ENCODE results near the gene PGAM2.
A peak's percentile ranks its signal among the peaks of the same experiment; 100 is the strongest.
"Not testable (repeated sequence)": the region's sequence is repeated elsewhere in the genome, so short reads cannot be mapped to it uniquely, and the experiment has no call there.

The PGAM2 gene

DNA sequence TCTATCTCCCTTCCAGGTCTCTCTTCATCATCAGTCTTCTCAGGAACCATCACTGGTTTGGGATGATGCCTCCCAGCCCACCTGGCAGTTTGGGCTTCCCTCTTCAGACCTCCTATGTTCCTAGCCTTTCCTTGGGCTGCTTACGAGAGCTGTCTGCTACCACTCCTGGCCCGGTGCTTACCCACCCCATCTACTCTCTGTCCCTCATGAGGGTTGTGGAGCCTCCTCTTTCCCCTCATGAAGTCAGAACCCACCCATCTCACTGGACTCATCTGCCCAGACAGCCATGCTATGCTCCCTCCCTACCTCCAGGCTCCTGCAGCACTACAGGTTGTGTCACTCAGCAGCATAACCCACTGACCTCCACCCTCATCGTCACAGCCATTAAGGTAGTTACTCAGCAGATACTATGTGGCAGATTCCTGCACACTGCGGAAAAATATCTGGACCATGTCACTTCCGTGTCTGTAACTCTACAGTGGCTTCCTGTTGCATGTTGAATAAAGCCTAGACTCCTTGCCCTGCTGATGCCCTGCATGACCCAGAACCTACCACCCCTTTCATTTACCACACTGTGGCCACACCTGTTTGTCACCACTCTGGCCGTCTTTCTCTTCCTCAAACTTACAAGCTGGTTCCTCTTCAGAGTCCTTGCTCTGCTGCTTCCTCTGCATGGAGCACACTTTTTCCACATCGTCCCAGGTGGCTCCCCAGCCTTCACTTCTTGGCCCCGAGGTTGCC is 18.9 kb downstream of the PGAM2 start:
- DNase-seq, result peak; percentile 61

DNA sequence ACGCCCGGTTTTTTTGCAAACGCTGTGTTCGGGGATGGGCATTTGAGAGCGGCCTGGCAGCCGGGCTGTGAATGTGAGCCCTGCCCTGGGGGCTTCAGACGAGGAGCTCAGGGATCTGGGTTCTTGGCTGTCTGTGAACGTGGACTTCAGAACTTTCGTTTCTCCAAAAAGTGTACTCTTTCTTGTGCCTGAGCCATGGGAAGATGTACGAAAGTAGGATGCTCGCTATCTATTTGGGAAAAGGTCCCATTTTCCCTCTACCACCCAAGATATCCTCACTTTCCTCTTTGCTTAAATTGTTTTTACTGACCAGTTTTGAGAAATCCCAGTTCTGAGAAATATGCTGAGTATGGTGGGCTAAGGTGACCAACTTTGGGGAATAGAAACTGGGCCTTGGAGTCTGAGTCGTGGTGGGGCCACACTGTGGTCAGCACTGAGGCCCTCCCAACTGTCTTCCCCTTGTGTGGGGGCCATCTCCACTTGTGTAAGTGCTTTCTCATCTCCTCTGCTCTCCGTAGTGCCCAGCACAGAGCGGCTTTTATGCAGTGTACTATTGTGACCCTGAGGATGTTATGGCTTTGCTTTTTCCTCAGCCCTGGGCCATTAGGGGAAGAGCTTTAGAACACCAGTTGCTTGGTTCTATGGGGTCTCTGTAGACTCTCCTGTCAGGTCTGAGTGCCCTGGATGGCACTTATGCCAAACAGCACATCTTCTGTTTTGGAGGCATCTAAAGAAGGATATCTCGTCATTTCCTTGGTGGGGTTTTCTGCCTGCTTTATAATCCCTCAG is 19.9 kb downstream of the PGAM2 start:
- DNase-seq, result peak; percentile 80

DNA sequence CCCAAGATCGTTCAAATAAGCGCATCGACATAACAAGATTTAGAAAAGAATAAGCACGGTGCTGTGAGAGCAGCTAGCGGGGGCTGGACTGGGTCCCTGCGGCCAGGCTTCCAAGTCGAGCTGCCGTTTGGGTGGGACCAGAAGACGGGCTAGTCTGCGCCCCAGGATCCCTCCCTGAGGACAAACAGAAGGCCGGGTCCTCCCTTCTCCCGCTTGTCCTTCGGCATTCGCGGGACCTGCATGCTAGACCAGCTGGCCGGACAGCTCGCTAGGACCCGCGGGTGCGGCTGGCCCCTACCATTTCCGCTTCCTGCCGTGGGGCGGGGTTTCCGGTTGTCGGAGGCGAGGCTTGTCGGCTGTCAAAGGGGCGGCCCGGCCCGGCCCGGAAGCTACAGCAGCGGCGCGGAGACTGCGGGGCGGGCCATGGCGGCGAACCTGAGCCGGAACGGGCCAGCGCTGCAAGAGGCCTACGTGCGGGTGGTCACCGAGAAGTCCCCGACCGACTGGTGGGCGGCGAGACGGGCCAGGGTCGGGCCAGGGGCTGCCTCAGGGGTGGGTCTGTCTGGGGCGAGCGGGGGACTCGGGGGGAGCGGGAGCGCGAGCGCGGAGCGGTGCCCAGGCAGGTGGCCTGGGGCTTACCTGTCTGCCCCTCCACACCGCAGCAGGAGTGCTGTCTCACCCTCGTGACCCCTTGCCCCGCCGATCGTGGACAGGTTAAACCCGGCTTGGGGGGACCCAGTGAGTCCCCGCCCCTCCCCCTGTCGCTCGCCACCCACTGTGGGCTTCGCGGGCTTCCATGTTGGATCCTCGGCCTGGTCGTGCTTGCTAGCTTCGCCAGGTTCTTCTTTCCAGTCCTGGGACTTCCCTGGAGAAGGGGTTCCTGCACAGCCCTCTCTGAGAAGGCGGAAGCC is 20.8 kb downstream of the PGAM2 start, which contains the start of gene DBNL:
DBNL (plus strand) TSS at position 388 of the 911 bp plus-strand sequence; CDS start at position 424, 36 bp downstream.
- peak; percentile 96 for DNase-seq

- no peak for DNase-seq
Observed at GRCh38 chr7:44043902-44044301, 21.5 kb downstream of the PGAM2 start.

DNA sequence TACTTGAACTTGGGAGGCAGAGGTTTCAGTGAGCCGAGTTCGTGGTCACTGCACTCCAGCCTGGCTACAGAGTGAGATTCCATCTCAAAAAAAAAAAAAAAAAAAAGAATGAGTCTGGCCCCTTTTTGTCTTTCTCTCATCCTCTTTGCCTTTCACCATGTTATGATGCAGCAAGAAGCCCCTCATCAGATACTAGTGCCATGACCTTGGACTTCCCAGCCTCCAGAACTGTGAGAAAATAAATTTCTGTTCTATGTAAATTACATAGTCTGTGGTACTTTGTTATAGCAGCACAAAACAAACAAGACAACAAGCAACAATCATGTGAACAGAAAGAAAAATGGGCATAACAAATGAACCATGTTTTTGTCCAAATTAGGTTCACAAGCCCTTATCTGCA is 23.1 kb downstream of the PGAM2 start:
- no peak for DNase-seq

GRCh38 chr7:44040493-44040891 is 24.9 kb downstream of the PGAM2 start:
- DNase-seq, result peak; percentile 68

DNA sequence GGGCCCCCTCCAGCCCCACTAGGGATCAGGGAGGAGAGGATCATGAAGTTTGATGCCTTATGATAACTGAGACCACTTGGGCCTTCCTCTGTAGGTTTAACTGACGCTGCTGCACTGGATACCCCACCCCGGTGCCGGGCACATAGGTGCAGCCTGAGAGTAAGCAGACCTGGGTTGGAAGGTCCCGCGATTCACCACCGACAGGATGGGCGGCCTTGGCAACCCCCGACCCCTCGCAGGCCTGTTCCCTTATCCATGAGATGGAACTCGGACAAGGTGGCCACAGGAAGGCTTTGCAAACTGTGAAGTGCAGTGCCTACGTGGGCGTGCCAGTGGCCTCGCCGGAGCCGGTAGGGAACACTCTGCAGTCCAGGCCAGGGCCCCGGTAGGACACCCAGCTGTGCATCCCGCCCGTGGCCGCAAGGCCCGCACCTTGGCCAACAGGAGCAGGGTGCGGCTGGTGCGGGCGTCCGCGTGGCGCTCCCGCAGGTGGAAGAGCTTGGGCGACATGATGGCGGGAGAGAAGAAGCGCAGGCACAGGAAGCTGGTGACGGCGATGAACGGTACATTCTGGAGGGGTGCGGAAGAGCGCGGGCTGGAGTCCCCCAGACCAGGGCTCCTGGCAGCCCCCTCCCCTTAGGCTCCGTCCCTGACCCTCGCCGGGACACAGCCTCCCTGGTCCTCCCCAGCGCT is 25.4 kb downstream of the PGAM2 start:
- not testable (repeated sequence) for DNase-seq

GRCh38 chr7:44038961-44039558 is 26.3 kb downstream of the PGAM2 start:
- peak; percentile 92 for DNase-seq

- DNase-seq, result not testable (repeated sequence)
Observed at GRCh38 chr7:44038553-44038952, 26.8 kb downstream of the PGAM2 start.

- not testable (repeated sequence) for DNase-seq
Observed at GRCh38 chr7:44037951-44038350, 27.4 kb downstream of the PGAM2 start.

DNA sequence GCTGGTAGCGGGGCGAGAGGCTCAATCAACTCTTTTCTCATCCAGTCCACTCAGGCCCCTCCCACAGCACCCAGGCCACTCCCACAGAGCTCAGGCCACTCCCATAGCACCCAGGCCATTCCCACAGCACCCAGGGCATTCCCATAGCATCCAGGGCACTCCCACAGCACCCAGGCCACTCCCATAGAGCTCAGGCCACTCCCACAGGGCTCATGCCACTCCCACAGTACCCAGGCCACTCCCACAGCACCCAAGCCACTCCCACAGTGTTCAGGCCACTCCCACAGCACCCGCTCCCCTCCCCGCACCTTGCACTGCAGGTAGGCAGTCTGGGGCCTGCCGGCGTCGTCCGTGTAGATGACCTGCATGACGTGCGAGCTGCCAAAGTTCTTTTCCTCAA is 29.0 kb downstream of the PGAM2 start:
- DNase-seq, result not testable (repeated sequence)

- DNase-seq, result not testable (repeated sequence)
Observed at GRCh38 chr7:44033971-44034844, 31.2 kb downstream of the PGAM2 start.

- DNase-seq, result not testable (repeated sequence)
Observed at GRCh38 chr7:44032031-44032430, 33.3 kb downstream of the PGAM2 start.

GRCh38 chr7:44031319-44031718 is 34.0 kb downstream of the PGAM2 start:
- DNase-seq, result not testable (repeated sequence)

DNA sequence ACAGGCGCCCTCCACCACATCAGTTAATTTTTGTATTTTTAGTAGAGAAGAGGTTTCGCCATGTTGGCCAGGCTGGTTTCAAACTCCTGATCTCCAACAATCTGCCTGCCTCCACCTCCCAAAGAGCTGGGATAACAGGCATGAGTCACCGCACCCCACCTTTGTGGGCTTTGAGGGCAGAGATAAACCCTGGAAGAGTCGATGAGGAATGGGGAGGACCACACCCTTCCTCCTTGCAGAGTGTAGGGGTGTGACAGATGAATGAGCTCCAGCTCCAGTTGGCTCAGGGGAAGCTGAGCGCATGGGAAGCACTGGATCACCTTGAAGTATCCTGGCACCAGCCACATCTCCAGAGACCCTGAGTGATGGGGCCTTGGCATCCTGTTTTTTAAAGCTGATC is 35.3 kb downstream of the PGAM2 start:
- DNase-seq, result not testable (repeated sequence)

- not testable (repeated sequence) for DNase-seq
Observed at GRCh38 chr7:44029433-44029832, 35.9 kb downstream of the PGAM2 start.

- DNase-seq, result not testable (repeated sequence)
Observed at GRCh38 chr7:44022796-44023467, 42.4 kb downstream of the PGAM2 start.

DNA sequence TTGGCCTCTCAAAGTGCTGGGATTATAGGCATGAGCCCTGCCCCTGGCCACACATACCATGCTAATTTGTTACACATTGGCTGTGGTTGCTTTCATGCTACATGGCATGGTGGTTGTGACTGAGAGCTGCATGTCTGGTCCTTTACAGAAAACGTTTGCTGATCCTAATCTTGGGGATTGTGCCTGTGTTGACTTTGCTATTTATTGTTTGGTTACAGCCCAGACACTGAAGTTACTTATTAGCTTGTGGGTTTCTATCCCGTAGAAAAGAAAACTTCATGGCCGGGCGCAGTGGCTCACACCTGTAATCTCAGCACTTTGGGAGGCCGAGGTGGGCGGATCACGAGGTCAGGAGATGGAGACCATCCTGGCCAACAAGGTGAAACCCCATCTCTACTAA is 43.3 kb downstream of the PGAM2 start:
- DNase-seq, result not testable (repeated sequence)

DNA sequence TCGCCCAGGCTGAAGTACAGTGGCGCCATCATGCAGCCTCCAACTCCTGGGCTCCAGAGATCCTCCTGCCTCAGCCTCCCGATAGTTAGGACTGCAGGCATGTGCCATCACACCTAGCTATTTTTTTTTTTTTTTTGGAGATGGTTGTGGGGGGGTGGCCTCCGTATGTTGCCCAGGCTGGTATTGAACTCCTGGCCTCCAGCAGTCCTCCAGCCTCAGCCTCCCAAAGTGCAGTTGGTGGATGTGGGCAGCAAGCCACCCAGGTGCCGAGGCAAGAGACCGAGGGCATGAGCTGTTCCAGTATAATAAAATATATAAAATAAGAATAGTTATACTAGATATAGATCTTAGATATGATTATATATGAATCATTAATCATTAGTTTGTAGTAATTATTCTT is 45.5 kb downstream of the PGAM2 start:
- not testable (repeated sequence) for DNase-seq

Measured in hematopoietic multipotent progenitor cell treated with erythropoietin and hydrocortisone succinate and interleukin-3 and kit ligand, for 4 days (in vitro differentiated cells).